ENCODE data around the gene ARHGAP15. TPM values are rescaled to one million over a fixed set of nuclear protein-coding genes. Genes with fewer than 3 reads are reported as not detected.
A peak's percentile ranks its signal among the peaks of the same experiment; 100 is the strongest.

Gene ARHGAP15
- total RNA-seq, 1 experiment from 2014 or later, result 82.8 TPM

DNA sequence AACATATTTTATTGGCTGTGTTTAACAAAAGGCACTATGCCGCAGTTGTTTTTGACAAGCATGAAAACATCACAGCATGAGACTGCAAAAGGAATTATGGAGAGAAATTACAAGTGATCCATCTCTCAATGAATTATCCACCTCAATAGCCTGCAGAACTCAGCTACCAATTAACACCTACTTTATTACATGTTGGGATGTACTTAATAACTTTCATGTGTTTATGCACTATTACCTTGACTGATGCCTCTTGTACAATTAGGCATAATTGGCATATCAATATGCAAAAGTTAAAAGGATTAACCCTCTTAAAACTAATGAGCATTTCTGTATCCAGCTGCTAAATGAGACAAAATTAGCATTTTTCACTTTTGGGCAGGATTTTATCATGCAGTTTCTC is 27.8 kb downstream of the ARHGAP15 start:
- Histone ChIP-seq H3K9me2 (replicated peaks; ENCODE audit: insufficient read depth, low read length) (no peaks in the 10 kb centered on the region), H3K27ac (ENCODE audit: low read length) (peak overlapping the region; percentile 33; the same call in 1 of the 2 replicates), H3K4me1 (ENCODE audit: low read length) (peaks cover 91% of the 10 kb centered on the region)

DNA sequence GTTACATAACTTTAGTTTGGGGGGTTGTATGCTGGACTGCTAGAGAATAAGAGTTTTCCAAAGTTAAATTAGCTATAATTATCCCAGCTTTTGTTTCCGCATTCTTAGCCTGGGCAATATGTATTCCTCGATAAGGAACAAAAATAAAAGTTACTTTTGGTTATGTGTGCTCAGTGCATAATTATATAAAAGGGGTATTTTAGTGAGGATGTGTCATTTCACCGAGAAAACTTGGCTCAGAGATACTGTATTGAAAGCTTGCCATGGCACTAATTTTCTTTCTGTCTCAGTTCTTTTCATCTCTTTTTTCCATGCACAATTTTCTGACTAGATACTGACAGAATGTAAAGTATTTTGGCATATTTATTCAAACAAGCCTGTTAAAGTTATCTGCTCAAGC is 28.2 kb downstream of the ARHGAP15 start:
- Histone ChIP-seq H2AFZ (ENCODE audit: low read length) (no peak overlapping the region), H3K79me2 (ENCODE audit: low read length) (peaks cover 67% of the 10 kb centered on the region), H3K9me2 (replicated peaks; ENCODE audit: insufficient read depth, low read length) (no peaks in the 10 kb centered on the region), H3K27ac (ENCODE audit: low read length) (0 out of 2 replicates have a peak overlapping the region, but pooled peaks have one; percentile 8), H3K4me3 (ENCODE audit: low read length) (no peak overlapping the region), H3K4me2 (ENCODE audit: low read depth, low read length, poor library complexity, severe bottlenecking) (peak overlapping the region; percentile 54), H3K4me1 (ENCODE audit: low read length) (peaks cover 91% of the 10 kb centered on the region), H3K9ac (ENCODE audit: low read length) (no peak overlapping the region), H3K27me3 (ENCODE audit: low read length) (no peaks in the 10 kb centered on the region), H3K36me3 (ENCODE audit: insufficient read depth, low read length) (no peaks in the 10 kb centered on the region; the same call in 1 of the 2 replicates), H3K9me3 (ENCODE audit: low read length) (no peaks in the 10 kb centered on the region), H4K20me1 (ENCODE audit: insufficient read depth, low read depth, low read length) (no peaks in the 10 kb centered on the region)
- DNase-seq, result no peak

More for the DNA sequence above, 27.8 kb downstream of the ARHGAP15 start:
- H3K9ac ChIP-seq (ENCODE audit: low read length), result no peak overlapping the region
- no peaks in the 10 kb centered on the region; the same call in 1 of the 2 replicates for H3K36me3 ChIP-seq (ENCODE audit: insufficient read depth, low read length)
- H3K79me2 ChIP-seq (ENCODE audit: low read length), result peaks cover 67% of the 10 kb centered on the region
- no peak overlapping the region for H3K4me3 ChIP-seq (ENCODE audit: low read length)
- no peaks in the 10 kb centered on the region for H3K9me3 ChIP-seq (ENCODE audit: low read length)
- no peaks in the 10 kb centered on the region for H4K20me1 ChIP-seq (ENCODE audit: insufficient read depth, low read depth, low read length)
- DNase-seq, result no peak
- H2AFZ ChIP-seq (ENCODE audit: low read length), result no peak overlapping the region
- peak overlapping the region; percentile 54 for H3K4me2 ChIP-seq (ENCODE audit: low read depth, low read length, poor library complexity, severe bottlenecking)
- no peaks in the 10 kb centered on the region for H3K27me3 ChIP-seq (ENCODE audit: low read length)

- DNase-seq, result no peak
- no peak overlapping the region for H2AFZ ChIP-seq (ENCODE audit: low read length)
- no peaks in the 10 kb centered on the region for H4K20me1 ChIP-seq (ENCODE audit: insufficient read depth, low read depth, low read length)
- no peaks in the 10 kb centered on the region for H3K9me2 ChIP-seq (replicated peaks; ENCODE audit: insufficient read depth, low read length)
- H3K27me3 ChIP-seq (ENCODE audit: low read length), result no peaks in the 10 kb centered on the region
- no peaks in the 10 kb centered on the region for H3K9me3 ChIP-seq (ENCODE audit: low read length)
- peak overlapping the region; percentile 37 for H3K27ac ChIP-seq (ENCODE audit: low read length)
- H3K4me2 ChIP-seq (ENCODE audit: low read depth, low read length, poor library complexity, severe bottlenecking), result peak overlapping the region; percentile 54
- H3K79me2 ChIP-seq (ENCODE audit: low read length), result peaks cover 67% of the 10 kb centered on the region
- H3K36me3 ChIP-seq (ENCODE audit: insufficient read depth, low read length), result no peaks in the 10 kb centered on the region; the same call in 1 of the 2 replicates
- H3K4me3 ChIP-seq (ENCODE audit: low read length), result 0 out of 2 replicates have a peak overlapping the region, but pooled peaks have one; percentile 19
- H3K4me1 ChIP-seq (ENCODE audit: low read length), result peaks cover 91% of the 10 kb centered on the region
- peak overlapping the region; percentile 3; the same call in 1 of the 2 replicates for H3K9ac ChIP-seq (ENCODE audit: low read length)
These were observed 28.9 kb downstream of the ARHGAP15 start for GRCh38 chr2:143158098-143158497.

DNA sequence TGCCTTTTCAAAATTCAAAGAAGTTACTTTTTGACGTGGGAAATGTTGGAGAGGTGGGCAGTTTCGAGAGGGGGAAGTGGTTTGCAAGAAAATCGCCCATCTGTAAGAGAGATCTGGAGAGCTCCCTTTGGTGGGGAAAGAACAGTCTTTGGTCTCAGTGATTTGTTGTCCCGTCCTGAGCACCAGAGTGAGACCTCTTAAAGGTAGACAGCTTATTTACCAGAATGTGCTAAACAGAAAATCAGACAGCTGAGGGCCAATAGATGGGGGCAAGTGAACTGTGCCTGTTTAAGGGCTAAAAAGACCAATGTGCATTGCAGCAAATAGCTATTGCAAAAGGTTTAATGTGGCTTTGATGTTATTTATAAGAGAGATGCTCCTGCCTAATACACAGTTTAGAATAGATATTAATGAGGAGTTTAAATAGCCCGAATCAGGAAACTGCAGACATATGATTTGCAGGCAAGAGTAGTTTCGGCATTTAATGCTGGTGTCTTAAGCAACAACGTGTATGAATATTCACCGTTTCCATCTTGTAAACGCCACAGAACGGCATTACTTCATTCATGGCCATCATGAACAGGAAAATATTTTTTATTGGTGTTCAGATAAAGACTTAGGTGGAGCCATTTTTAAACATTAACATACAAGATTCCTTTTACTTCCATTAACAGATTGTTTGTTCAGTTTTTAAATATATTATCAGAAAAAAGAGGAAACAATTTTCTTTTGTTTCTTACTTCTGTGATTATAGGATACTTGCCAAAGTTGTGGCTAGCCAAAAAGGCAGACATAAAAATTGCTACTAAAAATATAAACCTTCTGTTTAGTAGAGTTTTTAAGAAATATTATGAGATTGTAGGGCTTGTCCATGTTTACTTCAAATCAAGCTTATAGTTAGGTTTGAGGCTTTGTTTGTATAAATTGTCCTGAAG is 29.6 kb downstream of the ARHGAP15 start:
- H3K9ac ChIP-seq (ENCODE audit: low read length), result peak overlapping the region; percentile 3; the same call in 1 of the 2 replicates
- H3K27ac ChIP-seq (ENCODE audit: low read length), result peak overlapping the region; percentile 37
- H3K4me1 ChIP-seq (ENCODE audit: low read length), result peaks cover 89% of the 10 kb centered on the region
- H4K20me1 ChIP-seq (ENCODE audit: insufficient read depth, low read depth, low read length), result no peaks in the 10 kb centered on the region
- H3K36me3 ChIP-seq (ENCODE audit: insufficient read depth, low read length), result no peaks in the 10 kb centered on the region; the same call in 1 of the 2 replicates
- peaks cover 72% of the 10 kb centered on the region for H3K79me2 ChIP-seq (ENCODE audit: low read length)
- H3K9me3 ChIP-seq (ENCODE audit: low read length), result no peaks in the 10 kb centered on the region
- no peak overlapping the region for H2AFZ ChIP-seq (ENCODE audit: low read length)
- H3K4me2 ChIP-seq (ENCODE audit: low read depth, low read length, poor library complexity, severe bottlenecking), result peak overlapping the region; percentile 54
- DNase-seq, result no peak
- no peaks in the 10 kb centered on the region for H3K9me2 ChIP-seq (replicated peaks; ENCODE audit: insufficient read depth, low read length)
- no peaks in the 10 kb centered on the region for H3K27me3 ChIP-seq (ENCODE audit: low read length)
- H3K4me3 ChIP-seq (ENCODE audit: low read length), result 0 out of 2 replicates have a peak overlapping the region, but pooled peaks have one; percentile 19

DNA sequence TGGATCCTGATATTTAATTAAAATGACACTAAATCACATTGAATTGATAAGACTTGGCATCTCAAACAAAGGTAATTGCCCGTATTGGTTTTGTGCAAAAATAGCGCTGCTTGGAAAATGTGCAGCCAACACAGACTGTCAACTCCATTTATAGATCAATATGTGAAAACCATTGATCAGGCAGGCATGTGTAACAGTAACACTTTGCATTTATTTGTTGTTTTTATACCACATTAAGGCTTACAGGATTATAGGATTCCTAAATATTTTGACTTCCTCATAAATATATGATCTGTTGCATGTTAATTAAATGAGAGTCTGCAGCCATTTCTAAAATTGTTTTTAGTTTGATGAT is 30.2 kb downstream of the ARHGAP15 start:
- H4K20me1 ChIP-seq (ENCODE audit: insufficient read depth, low read depth, low read length), result no peaks in the 10 kb centered on the region
- no peak overlapping the region for H2AFZ ChIP-seq (ENCODE audit: low read length)
- H3K4me3 ChIP-seq (ENCODE audit: low read length), result no peak overlapping the region
- no peaks in the 10 kb centered on the region; the same call in 1 of the 2 replicates for H3K36me3 ChIP-seq (ENCODE audit: insufficient read depth, low read length)
- no peaks in the 10 kb centered on the region for H3K27me3 ChIP-seq (ENCODE audit: low read length)
- H3K27ac ChIP-seq (ENCODE audit: low read length), result no peak overlapping the region; the same call in 1 of the 2 replicates
- H3K4me1 ChIP-seq (ENCODE audit: low read length), result peaks cover 89% of the 10 kb centered on the region
- DNase-seq, result no peak
- peaks cover 74% of the 10 kb centered on the region for H3K79me2 ChIP-seq (ENCODE audit: low read length)
- H3K9me3 ChIP-seq (ENCODE audit: low read length), result no peaks in the 10 kb centered on the region
- H3K4me2 ChIP-seq (ENCODE audit: low read depth, low read length, poor library complexity, severe bottlenecking), result peak overlapping the region; percentile 0
- H3K9me2 ChIP-seq (replicated peaks; ENCODE audit: insufficient read depth, low read length), result no peaks in the 10 kb centered on the region
- no peak overlapping the region for H3K9ac ChIP-seq (ENCODE audit: low read length)

GRCh38 chr2:143160732-143161707 is 31.8 kb downstream of the ARHGAP15 start:
- Histone ChIP-seq H2AFZ (ENCODE audit: low read length) (no peak overlapping the region), H4K20me1 (ENCODE audit: insufficient read depth, low read depth, low read length) (no peaks in the 10 kb centered on the region), H3K9ac (ENCODE audit: low read length) (no peak overlapping the region), H3K9me2 (replicated peaks; ENCODE audit: insufficient read depth, low read length) (no peaks in the 10 kb centered on the region), H3K36me3 (ENCODE audit: insufficient read depth, low read length) (no peaks in the 10 kb centered on the region; the same call in 1 of the 2 replicates), H3K4me1 (ENCODE audit: low read length) (peaks cover 76% of the 10 kb centered on the region), H3K27ac (ENCODE audit: low read length) (no peak overlapping the region), H3K27me3 (ENCODE audit: low read length) (no peaks in the 10 kb centered on the region), H3K4me3 (ENCODE audit: low read length) (no peak overlapping the region), H3K9me3 (ENCODE audit: low read length) (no peaks in the 10 kb centered on the region), H3K4me2 (ENCODE audit: low read depth, low read length, poor library complexity, severe bottlenecking) (no peak overlapping the region), H3K79me2 (ENCODE audit: low read length) (peaks cover 71% of the 10 kb centered on the region)
- no peak for DNase-seq

- H3K4me3 ChIP-seq (ENCODE audit: low read length), result no peak overlapping the region
- no peaks in the 10 kb centered on the region for H3K36me3 ChIP-seq (ENCODE audit: insufficient read depth, low read length)
- no peak overlapping the region for H3K27ac ChIP-seq (ENCODE audit: low read length)
- no peaks in the 10 kb centered on the region for H3K9me2 ChIP-seq (replicated peaks; ENCODE audit: insufficient read depth, low read length)
- H3K9me3 ChIP-seq (ENCODE audit: low read length), result no peaks in the 10 kb centered on the region
- H4K20me1 ChIP-seq (ENCODE audit: insufficient read depth, low read depth, low read length), result no peaks in the 10 kb centered on the region
- H3K9ac ChIP-seq (ENCODE audit: low read length), result no peak overlapping the region
- no peaks in the 10 kb centered on the region for H3K27me3 ChIP-seq (ENCODE audit: low read length)
- peaks cover 62% of the 10 kb centered on the region for H3K79me2 ChIP-seq (ENCODE audit: low read length)
- peak; percentile 86 for DNase-seq
- no peak overlapping the region for H2AFZ ChIP-seq (ENCODE audit: low read length)
- peaks cover 64% of the 10 kb centered on the region for H3K4me1 ChIP-seq (ENCODE audit: low read length)
- no peak overlapping the region for H3K4me2 ChIP-seq (ENCODE audit: low read depth, low read length, poor library complexity, severe bottlenecking)
These were observed 33.1 kb downstream of the ARHGAP15 start for GRCh38 chr2:143162123-143162837.
